Effector CD8-positive, alpha-beta T cell (primary cell): ENCODE data around the gene GPR149.
"Not testable (repeated sequence)": the region's sequence is repeated elsewhere in the genome, so short reads cannot be mapped to it uniquely, and the experiment has no call there.

ENCODE experiments used
- DNase-seq: peaks from one replicate; lab custom pipeline; 2025; lab: John Stamatoyannopoulos, UW
- total RNA-seq, 4 experiments: gene quantifications; one replicate each; lab custom pipeline; 2026; lab: John Stamatoyannopoulos, UW

Gene GPR149, protein sequence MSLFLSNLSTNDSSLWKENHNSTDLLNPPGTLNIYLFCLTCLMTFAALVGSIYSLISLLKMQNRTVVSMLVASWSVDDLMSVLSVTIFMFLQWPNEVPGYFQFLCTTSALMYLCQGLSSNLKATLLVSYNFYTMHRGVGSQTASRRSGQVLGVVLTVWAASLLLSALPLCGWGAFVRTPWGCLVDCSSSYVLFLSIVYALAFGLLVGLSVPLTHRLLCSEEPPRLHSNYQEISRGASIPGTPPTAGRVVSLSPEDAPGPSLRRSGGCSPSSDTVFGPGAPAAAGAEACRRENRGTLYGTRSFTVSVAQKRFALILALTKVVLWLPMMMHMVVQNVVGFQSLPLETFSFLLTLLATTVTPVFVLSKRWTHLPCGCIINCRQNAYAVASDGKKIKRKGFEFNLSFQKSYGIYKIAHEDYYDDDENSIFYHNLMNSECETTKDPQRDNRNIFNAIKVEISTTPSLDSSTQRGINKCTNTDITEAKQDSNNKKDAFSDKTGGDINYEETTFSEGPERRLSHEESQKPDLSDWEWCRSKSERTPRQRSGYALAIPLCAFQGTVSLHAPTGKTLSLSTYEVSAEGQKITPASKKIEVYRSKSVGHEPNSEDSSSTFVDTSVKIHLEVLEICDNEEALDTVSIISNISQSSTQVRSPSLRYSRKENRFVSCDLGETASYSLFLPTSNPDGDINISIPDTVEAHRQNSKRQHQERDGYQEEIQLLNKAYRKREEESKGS
- total RNA-seq = 0 reads per million in 4 experiments

GRCh38 chr3:154430014-154430413 lies at the start of gene GPR149:
Gene GPR149 (minus strand): TSS chr3:154430190. CDS start chr3:154429615, 575 bp downstream.
- DNase-seq = no peak

DNA sequence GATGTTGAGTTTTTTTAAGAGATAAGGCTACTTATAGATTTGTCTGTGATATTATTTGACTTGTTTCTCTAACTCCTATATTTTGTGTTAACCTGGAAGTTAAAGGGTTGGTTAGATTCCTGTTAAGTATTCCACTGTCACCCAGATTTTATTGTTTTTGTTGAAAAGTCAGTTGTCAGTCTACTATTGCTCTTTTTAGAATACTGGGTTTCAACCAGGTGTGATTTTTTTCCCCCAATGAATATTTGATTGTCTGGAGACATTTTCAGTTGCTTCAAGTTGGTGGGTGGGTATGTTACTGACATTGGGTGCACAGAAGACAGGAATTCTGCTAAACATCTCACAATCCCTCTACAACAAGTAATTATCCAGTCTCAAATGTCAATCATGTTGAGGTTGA lies 43.8 kb upstream of the GPR149 start:
- DNase-seq = no peak

GRCh38 chr3:154469585-154469984 lies 39.6 kb upstream of the GPR149 start:
- DNase-seq = no peak

GRCh38 chr3:154464440-154465190 lies 34.6 kb upstream of the GPR149 start:
- no peak for DNase-seq

DNA sequence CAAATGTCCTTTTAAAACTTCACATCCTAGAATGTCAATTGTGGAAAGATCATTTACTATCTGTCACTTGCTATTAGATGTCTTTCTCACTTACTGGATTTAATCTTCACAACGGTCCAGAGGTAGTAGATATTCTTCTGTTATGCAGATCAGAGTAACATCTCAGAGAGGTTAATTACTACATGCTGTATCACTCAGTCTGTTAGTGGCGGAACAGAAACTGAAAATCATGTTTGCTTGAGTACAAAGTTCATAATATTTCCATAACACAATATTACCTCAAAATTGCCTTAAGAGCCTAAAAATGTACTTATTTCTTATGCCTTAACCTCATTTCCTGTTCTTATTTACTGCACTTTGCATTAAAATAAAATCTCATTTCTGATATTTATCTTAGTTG lies 28.6 kb upstream of the GPR149 start:
- DNase-seq = no peak

DNA sequence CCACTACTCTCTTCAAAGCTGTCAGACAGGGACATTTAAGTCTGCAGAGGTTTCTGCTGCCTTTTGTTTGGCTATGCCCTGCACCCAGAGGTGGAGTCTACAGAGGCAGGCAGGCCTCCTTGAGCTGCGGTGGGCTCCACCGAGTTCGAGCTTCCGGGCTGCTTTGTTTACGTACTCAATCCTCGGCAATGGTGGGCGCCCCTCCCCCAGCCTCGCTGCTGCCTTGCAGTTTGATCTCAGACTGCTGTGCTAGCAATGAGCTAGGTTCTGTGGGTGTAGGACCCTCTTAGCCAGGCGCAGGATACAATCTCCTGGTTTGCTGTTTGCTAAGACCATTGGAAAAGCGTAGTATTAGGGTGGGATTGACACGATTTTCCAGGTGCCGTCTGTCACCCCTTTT lies 9.1 kb upstream of the GPR149 start:
- not testable (repeated sequence) for DNase-seq

GRCh38 chr3:154431043-154431442 lies 1.1 kb upstream of the GPR149 start:
- no peak for DNase-seq

GRCh38 chr3:154428286-154429206 lies 1.4 kb downstream of the GPR149 start:
- DNase-seq = no peak

DNA sequence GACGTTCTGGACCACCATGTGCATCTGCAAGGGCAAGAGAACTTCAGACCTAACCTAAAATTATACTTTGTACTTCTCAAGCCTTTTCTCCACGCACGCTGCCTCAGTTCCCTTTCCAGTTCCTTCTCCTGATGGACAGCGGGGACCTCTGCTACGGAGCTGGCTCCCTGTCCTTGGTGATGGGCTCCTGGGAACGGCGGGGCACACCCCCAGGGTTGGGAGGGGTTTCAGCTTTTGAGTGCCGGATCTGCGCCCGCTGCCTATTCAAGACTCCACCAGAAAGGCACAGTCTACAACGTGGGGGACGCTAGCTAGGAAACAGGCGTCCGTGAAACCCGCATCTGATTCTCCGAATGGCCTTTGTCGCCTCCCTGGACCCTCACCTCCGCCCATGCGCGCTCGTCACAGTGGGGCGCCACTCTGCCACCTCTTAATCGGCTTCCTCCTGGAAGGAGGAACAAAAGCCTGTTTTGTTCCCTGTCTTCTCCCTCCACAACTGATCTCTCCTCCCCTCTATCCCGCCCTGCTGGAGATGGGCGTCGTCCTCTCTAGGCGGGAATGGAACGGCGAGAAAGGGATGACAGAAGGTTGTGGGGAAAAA lies 2.2 kb downstream of the GPR149 start:
- DNase-seq = no peak

GRCh38 chr3:154422694-154423093 lies 7.3 kb downstream of the GPR149 start:
- DNase-seq = no peak

- no peak for DNase-seq
Measured at GRCh38 chr3:154421083-154421482, 8.9 kb downstream of the GPR149 start.

- DNase-seq = no peak
Measured at GRCh38 chr3:154398084-154398967, 31.7 kb downstream of the GPR149 start.

- DNase-seq = no peak
Measured at GRCh38 chr3:154389861-154390260, 40.1 kb downstream of the GPR149 start.

DNA sequence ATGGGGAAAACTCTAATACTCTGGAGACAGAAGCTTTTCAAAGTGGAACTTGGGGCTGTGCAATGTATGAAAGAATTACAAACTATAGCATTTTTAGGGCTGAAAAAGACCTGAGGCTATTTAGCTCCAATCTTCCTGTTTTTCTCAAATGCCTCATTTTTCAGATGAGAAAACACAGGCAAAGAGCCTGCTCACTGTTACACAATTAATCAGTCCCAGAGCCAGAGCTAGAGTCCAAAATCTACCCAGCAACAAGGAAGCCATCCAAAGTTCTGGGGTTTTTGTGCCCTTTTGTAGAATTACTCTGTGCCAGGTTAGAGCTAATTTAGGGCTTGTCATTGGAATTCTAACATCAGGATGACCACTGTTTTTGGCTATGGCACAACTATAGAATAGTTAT lies 45.5 kb downstream of the GPR149 start:
- no peak for DNase-seq

DNA sequence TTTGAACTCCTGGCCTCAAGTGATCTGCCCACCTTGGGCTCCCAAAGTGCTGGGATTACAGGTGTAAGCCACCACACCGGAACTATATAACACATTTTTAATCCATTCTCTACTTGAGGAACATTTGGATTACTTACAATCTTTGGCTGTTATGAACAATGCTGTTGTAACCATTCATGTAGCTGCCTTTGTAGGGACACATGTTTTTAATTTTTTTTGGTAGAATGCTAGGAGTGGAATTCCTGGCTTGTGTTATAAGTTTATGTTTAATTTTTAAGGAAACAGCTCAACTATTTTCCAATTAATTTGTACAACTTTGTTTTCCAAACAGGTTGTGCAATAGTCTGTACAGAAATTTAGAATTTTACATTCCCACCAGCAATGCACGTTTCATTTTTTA lies 51.7 kb downstream of the GPR149 start:
- no peak for DNase-seq

DNA sequence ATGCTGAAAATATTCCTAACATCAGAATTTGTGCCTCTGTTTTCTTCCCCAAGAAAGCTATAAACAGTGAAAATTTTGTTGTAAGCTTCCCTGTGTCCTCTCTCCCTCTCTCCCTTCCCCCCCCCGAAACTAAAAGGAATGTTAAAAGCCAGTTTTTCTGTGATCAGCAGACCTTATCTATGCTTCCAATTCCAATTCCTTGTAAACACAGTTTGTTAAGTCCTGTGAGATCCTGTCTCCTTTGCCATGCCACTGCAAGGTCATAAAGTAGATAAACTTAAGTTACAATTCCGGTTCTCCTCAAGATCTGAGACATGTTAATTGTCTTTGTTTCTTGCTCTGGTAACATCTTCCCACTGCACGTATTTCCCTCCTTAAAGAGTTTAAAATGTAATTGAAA lies 62.8 kb downstream of the GPR149 start:
- DNase-seq = no peak

GRCh38 chr3:154364849-154365248 lies 65.1 kb downstream of the GPR149 start:
- no peak for DNase-seq

DNA sequence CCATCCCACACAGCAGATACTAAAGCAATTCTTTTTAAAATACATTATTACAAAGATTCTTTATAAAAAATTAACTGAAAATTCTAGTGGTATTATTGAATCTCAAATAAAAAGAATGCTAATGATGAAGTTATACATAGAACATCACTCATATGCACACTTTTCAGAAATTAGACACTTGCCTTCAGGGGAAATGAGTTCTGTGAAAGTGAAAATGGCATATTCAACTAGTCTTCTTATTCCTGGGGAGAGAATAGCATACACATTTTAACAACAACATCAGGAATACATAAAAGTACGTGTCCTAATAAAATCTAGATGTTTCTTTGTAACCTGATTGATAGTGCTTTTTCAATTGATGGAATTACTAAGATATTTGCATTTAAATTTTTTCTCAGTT lies 68.9 kb downstream of the GPR149 start:
- no peak for DNase-seq

DNA sequence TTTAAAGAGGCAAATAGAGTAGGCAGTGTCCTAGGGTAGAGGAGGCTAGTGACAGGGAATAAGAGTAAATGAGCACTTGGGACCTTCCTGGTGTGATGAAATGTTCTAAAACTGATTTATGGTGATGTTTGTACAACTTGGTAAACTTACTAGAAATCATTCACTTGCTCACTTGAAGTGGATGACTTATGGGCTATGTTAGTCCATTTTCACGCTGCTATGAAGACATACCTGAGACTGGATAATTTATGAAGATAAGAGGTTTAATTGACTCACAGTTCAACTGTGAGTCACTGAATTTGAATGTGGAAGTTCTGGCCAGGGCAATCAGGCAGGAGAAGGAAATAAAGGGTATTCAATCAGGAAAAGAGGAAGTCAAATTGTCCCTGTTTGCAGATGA lies 74.0 kb downstream of the GPR149 start:
- DNase-seq = no peak

DNA sequence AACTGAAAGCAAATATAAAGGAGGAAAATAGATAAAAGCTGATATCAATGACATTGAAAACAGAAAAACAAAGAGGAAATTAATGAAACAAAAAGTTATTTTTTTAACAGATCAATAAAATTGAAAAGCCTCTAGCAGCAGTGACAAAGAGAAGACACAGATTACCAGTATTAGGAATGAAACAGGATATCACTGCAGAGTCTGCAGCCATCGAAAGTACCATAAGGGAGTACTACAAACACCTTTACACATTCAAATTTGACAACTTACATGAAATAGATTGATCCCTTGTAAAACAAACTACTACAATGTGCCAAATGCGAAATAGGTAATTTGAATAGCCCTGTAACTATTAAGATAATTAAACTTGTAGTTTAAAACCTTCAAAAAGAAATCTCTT lies 80.8 kb downstream of the GPR149 start:
- DNase-seq = no peak
